HepG2 (cell line): ENCODE data around the gene ATE1. TPM values are rescaled to one million over a fixed set of nuclear protein-coding genes. Genes with fewer than 3 reads are reported as not detected.

Experiments used
- ATAC-seq: fragments of 200-7000 bp; cut with Tn5 transposase; 3 replicates; pipeline ENCODE4 v1.9.1; 2020; ENCODE audit warnings: mild to moderate bottlenecking, moderate library complexity
- BruUV-seq: library from RNA; stranded (reverse); fragments of 400-500 nt; replicated peaks from 2 replicates; lab custom pipeline; 2021; lab: Mats Ljungman, UMichigan
- CTCF ChIA-PET: fragments of 300-600 bp; formaldehyde crosslinking; extraction: SDS; loops from one replicate; lab custom pipeline; 2021; ENCODE audit warnings: low total read pairs, inconsistent platforms, low intra/inter-chr PET ratio; lab: Yijun Ruan, JAX
- POLR2A ChIA-PET: fragments of 350-600 bp; sonication (Branson Sonifier 250); formaldehyde crosslinking; loops from one replicate; lab custom pipeline; 2020; ENCODE audit warnings: antibody characterized with exemption, inconsistent platforms; lab: Yijun Ruan, JAX
- DNase-seq: peaks from one replicate; pipeline ENCODE4 v3.0.0-alpha.2; 2015; ENCODE audit warnings: low spot score
- FAIRE-seq: peaks from 3 replicates; lab custom pipeline; 2011; peaks lifted over from hg19 to GRCh38; lab: Jason Lieb, UNC
- H2AFZ ChIP-seq: one replicate; pipeline ENCODE4 v1.6.1; 2011; ENCODE audit warnings: low read length, inconsistent platforms
- H3K27ac ChIP-seq: fragments of 300-600 bp; 3 replicates; pipeline ENCODE4 v1.8.0; 2011; ENCODE audit warnings: mixed run types, mild to moderate bottlenecking, mixed read lengths, low read length, inconsistent platforms; ENCODE audit not compliant: insufficient read depth; ENCODE audit errors: extremely low read length
- H3K27me3 ChIP-seq, 2 experiments: fragments of 200-600 bp in 1 of 2; 2 replicates in 1 of 2; 3 replicates in 1 of 2; pipeline versions ENCODE4 v1.6.0 to v1.8.0; 2011; ENCODE audit warnings: low read length in 2 of 2, mild to moderate bottlenecking in 2 of 2, moderate library complexity in 2 of 2, inconsistent platforms in 1 of 2; ENCODE audit not compliant: insufficient read depth in 2 of 2, control insufficient read depth in 1 of 2
- H3K36me3 ChIP-seq, 2 experiments: fragments of 200-600 bp in 1 of 2; replicated peaks in 1 of 2; 2 replicates in 1 of 2; 3 replicates in 1 of 2; pipeline versions ENCODE4 v1.5.1 to v1.8.0; 2011; ENCODE audit warnings: low read length in 2 of 2, inconsistent platforms in 1 of 2; ENCODE audit not compliant: insufficient read depth in 2 of 2, control insufficient read depth in 1 of 2
- H3K4me1 ChIP-seq: 2 replicates; pipeline ENCODE4 v1.5.1; 2012; ENCODE audit warnings: low read length, inconsistent platforms; ENCODE audit not compliant: insufficient read depth
- H3K4me2 ChIP-seq: 2 replicates; pipeline ENCODE4 v1.6.0; 2011; ENCODE audit warnings: low read depth, low read length, inconsistent platforms
- H3K4me3 ChIP-seq, 3 experiments: fragments of 200-600 bp in 1 of 3; sonication (generic), shearing (Covaris generic) in 1 of 3; replicated peaks in 1 of 3; 2 replicates each; pipeline ENCODE4 v1.5.1; 2011 to 2016; ENCODE audit warnings: low read length in 3 of 3, inconsistent platforms in 2 of 3, low read depth in 2 of 3, mild to moderate bottlenecking in 2 of 3, control low read depth in 1 of 3, mixed read lengths in 1 of 3; ENCODE audit not compliant: insufficient read depth in 1 of 3
- H3K79me2 ChIP-seq: one replicate; pipeline ENCODE4 v1.6.1; 2011; ENCODE audit warnings: low read length, inconsistent platforms; ENCODE audit not compliant: insufficient read depth
- H3K9ac ChIP-seq: 2 replicates; pipeline ENCODE4 v1.6.0; 2011; ENCODE audit warnings: mild to moderate bottlenecking, low read depth, low read length, inconsistent platforms; ENCODE audit not compliant: insufficient read depth
- H3K9me3 ChIP-seq: 2 replicates; pipeline ENCODE4 v1.5.1; 2012; ENCODE audit warnings: mild to moderate bottlenecking, low read length
- H4K20me1 ChIP-seq: 2 replicates; pipeline ENCODE4 v1.6.0; 2011; ENCODE audit warnings: inconsistent platforms, mild to moderate bottlenecking, low read length, moderate library complexity; ENCODE audit not compliant: insufficient read depth
- AKAP8 ChIP-seq: sonication (generic); formaldehyde crosslinking; IDR thresholded peaks from 2 replicates; pipeline ENCODE4 v1.5.1; 2020; ENCODE audit warnings: mild to moderate bottlenecking, missing genetic modification reagents
- BRD4 ChIP-seq: sonication (generic); formaldehyde crosslinking; IDR thresholded peaks from 2 replicates; pipeline ENCODE4 v1.4.0; 2020; ENCODE audit warnings: missing genetic modification reagents
- CHD4 ChIP-seq: fragments of 200-600 bp; sonication (generic); IDR thresholded peaks from 2 replicates; pipeline ENCODE4 v1.7.0; 2017; ENCODE audit warnings: mild to moderate bottlenecking, low read length, borderline replicate concordance
- KAT7 ChIP-seq: IDR thresholded peaks from 2 replicates; pipeline ENCODE4 v1.6.1; 2018; ENCODE audit warnings: borderline replicate concordance, missing compliant biosample characterization
- KDM1A ChIP-seq: IDR thresholded peaks from 2 replicates; pipeline ENCODE4 v1.6.1; 2016; ENCODE audit warnings: missing compliant biosample characterization
- MEIS2 ChIP-seq: sonication (generic); formaldehyde crosslinking; IDR thresholded peaks from 2 replicates; pipeline ENCODE4 v1.9.0; 2021; ENCODE audit warnings: mild to moderate bottlenecking, missing genetic modification reagents
- NFKBIZ ChIP-seq: IDR thresholded peaks from 2 replicates; pipeline ENCODE4 v1.6.1; 2018; ENCODE audit warnings: missing genetic modification reagents, missing compliant biosample characterization
- PAWR ChIP-seq: sonication (generic); formaldehyde crosslinking; IDR thresholded peaks from 2 replicates; pipeline ENCODE4 v1.4.0; 2020; ENCODE audit warnings: missing genetic modification reagents, mild to moderate bottlenecking, borderline replicate concordance
- PITX1 ChIP-seq: sonication (generic); formaldehyde crosslinking; IDR thresholded peaks from 2 replicates; pipeline ENCODE4 v1.5.1; 2020; ENCODE audit warnings: mild to moderate bottlenecking, missing genetic modification reagents
- POLR2A ChIP-seq, 2 experiments: IDR thresholded peaks; 2 replicates each; pipeline ENCODE4 v1.6.1; 2011; ENCODE audit warnings: low read depth in 2 of 2, low read length in 2 of 2, mild to moderate bottlenecking in 1 of 2, moderate library complexity in 1 of 2; ENCODE audit not compliant: insufficient read depth in 1 of 2
- RBFOX2 ChIP-seq: fragments of 200-400 bp; formaldehyde crosslinking; IDR thresholded peaks from 2 replicates; pipeline ENCODE4 v1.6.1; 2017; ENCODE audit warnings: low read depth, mild to moderate bottlenecking, low read length
- RNF2 ChIP-seq: fragments of 450-650 bp; conservative IDR thresholded peaks from 2 replicates; pipeline ENCODE4 v1.6.1; 2016; ENCODE audit warnings: low read depth
- SAP130 ChIP-seq: IDR thresholded peaks from 2 replicates; pipeline ENCODE4 v1.6.1; 2016; ENCODE audit warnings: low read depth
- SKIL ChIP-seq: sonication (generic); formaldehyde crosslinking; IDR thresholded peaks from 2 replicates; pipeline ENCODE4 v1.8.0; 2022; ENCODE audit warnings: missing genetic modification reagents, mild to moderate bottlenecking, moderate library complexity, borderline replicate concordance
- SP2 ChIP-seq: sonication (generic); formaldehyde crosslinking; IDR thresholded peaks from 2 replicates; pipeline ENCODE4 v1.5.1; 2020; ENCODE audit warnings: mild to moderate bottlenecking, missing genetic modification reagents
- U2AF1 ChIP-seq: fragments of 200-400 bp; formaldehyde crosslinking; optimal IDR thresholded peaks from 2 replicates; pipeline ENCODE3; 2017; ENCODE audit warnings: mild to moderate bottlenecking, low read depth, low read length
- ZC3H13 ChIP-seq: sonication (generic); formaldehyde crosslinking; IDR thresholded peaks from 2 replicates; pipeline ENCODE4 v1.8.1; 2023; ENCODE audit warnings: mild to moderate bottlenecking, missing genetic modification reagents, moderate library complexity
- ZFX ChIP-seq: sonication (generic); formaldehyde crosslinking; IDR thresholded peaks from 2 replicates; pipeline ENCODE4 v1.4.0; 2020; ENCODE audit warnings: mild to moderate bottlenecking, low read depth, missing genetic modification reagents, moderate library complexity
- ZIK1 ChIP-seq: sonication (generic); formaldehyde crosslinking; IDR thresholded peaks from 2 replicates; pipeline ENCODE4 v1.5.0; 2020; ENCODE audit warnings: mild to moderate bottlenecking, low read depth, missing genetic modification reagents, borderline replicate concordance
- ZNF224 ChIP-seq: sonication (generic); formaldehyde crosslinking; IDR thresholded peaks from 2 replicates; pipeline ENCODE4 v1.5.0; 2020; ENCODE audit warnings: mild to moderate bottlenecking, missing genetic modification reagents
- ZNF629 ChIP-seq: sonication (generic); formaldehyde crosslinking; conservative IDR thresholded peaks from 2 replicates; pipeline ENCODE4 v1.5.0; 2020; ENCODE audit warnings: missing genetic modification reagents
- ZNF737 ChIP-seq: sonication (generic); formaldehyde crosslinking; IDR thresholded peaks from 2 replicates; pipeline ENCODE4 v1.5.0; 2020; ENCODE audit warnings: missing genetic modification reagents, mild to moderate bottlenecking, borderline replicate concordance
- ZNF777 ChIP-seq: sonication (generic); formaldehyde crosslinking; IDR thresholded peaks from 2 replicates; pipeline ENCODE4 v1.4.0; 2020; ENCODE audit warnings: missing genetic modification reagents
- ZNF790 ChIP-seq: sonication (generic); formaldehyde crosslinking; IDR thresholded peaks from 2 replicates; pipeline ENCODE4 v1.8.0; 2022; ENCODE audit warnings: missing genetic modification reagents, mild to moderate bottlenecking, borderline replicate concordance
- ZNF792 ChIP-seq: IDR thresholded peaks from 2 replicates; pipeline ENCODE4 v1.6.1; 2016
- WGBS: methylation state at CpG from one replicate; pipeline ENCODE4 v1.1.6; 2017; ENCODE audit warnings: low lambda C conversion rate; 5-methylcytosine and 5-hydroxymethylcytosine counted together
- in situ Hi-C: cut with HindIII; loops from 2 replicates; pipeline ENCODE4 v1.10.0; 2017; ENCODE audit warnings: low pct_unique_long_range_greater_than_20kb; ENCODE audit not compliant: extremely low pct_ligation_motif_present
- intact Hi-C: fragments of 100-400 bp; cut with micrococcal nuclease; formaldehyde crosslinking; loops from one replicate; pipeline ENCODE4 v1.10.0; 2022; ENCODE audit not compliant: unreplicated experiment
- polyA plus RNA-seq, 8 experiments: library from polyadenylated mRNA; depleted of rRNA in 3 of 8; stranded (reverse) in 7 of 8; unstranded in 1 of 8; fragments of >200 nt; fragmentation: Illumina TruSeq in 4 of 8; extraction: Trizol in 4 of 8; gene quantifications; 2 replicates each; pipeline versions ENCODE4 v1.2.1 to v1.2.3, GENCODE V29; 2011 to 2016; ENCODE audit warnings: low read depth in 4 of 8, missing spikeins in 1 of 8, mixed read lengths in 1 of 8; ENCODE audit not compliant: insufficient read depth in 1 of 8
- total RNA-seq, 5 experiments: library from RNA; depleted of rRNA; stranded (reverse); fragments of >200 nt; fragmentation: Illumina TruSeq; extraction: Trizol; gene quantifications; 2 replicates each; pipeline ENCODE4 v1.2.3, GENCODE V29; 2016; ENCODE audit warnings: low read depth in 1 of 5

The ATE1 gene
- total and polyA plus RNA-seq, 2 of the 13 experiments (the other 11 are each of a cell fraction or from before 2014, with no cell fraction given): 17.5 to 42.2 TPM

GRCh38 chr10:121929585-121930267 is 1.9 kb upstream of the ATE1 start (continued):
- 0 out of 2 replicates have a peak, but pooled peaks have one; percentile 41 for TF ChIP-seq SKIL (CRISPR knock-in tag)

- no peak for DNase-seq
- POLR2A ChIA-PET: interaction anchor here (0.7 to 2.7 kb wide), 12 partner anchors 7 to 185 kb away, joined by 3 to 21 read pairs (median 4); partner anchors contain the start of gene NSMCE4A
- 0% methylated on average over 6 of the region's 20 CpGs for WGBS
- in situ Hi-C loops: no loop called here
- intact Hi-C loops: loop anchor here (5.0 kb wide), 2 partner anchors 124 to 184 kb away; no protein-coding TSS in a partner anchor
- Histone ChIP-seq H3K4me1 (peaks cover 54% of the 10 kb centered on the region), H3K79me2 (peaks cover 42% of the 10 kb centered on the region), H3K4me3 (peak overlapping the region; percentile 91 to 98 (median 98)), H3K9me3 (no peaks in the 10 kb centered on the region), H3K27ac (peak overlapping the region; percentile 95), H2AFZ (no peak overlapping the region), H4K20me1 (no peaks in the 10 kb centered on the region), H3K36me3 (no peaks in the 10 kb centered on the region), H3K9ac (peak overlapping the region; percentile 97), H3K27me3 (no peaks in the 10 kb centered on the region; a peak in 1 of 5 replicates), H3K4me2 (peak overlapping the region; percentile 74)
- BruUV-seq: TSS peak; percentile 85
- CTCF ChIA-PET: no interaction called here
- ATAC-seq: peak; percentile 8
- FAIRE-seq: no peak
- TF ChIP-seq ZNF629 (peak; percentile 99), POLR2A (IDR thresholded peaks at IDR 0.05; ENCODE audit: insufficient read depth in 1 of 2, low read depth in 2 of 2, low read length in 2 of 2) (peak in 1 of 2 experiments; percentile 16; a peak in 1 of 4 replicates), PITX1 (CRISPR knock-in tag) (no peak), ZNF792 (no peak), CHD4 (peak; percentile 94), MEIS2 (no peak), SP2 (no peak), AKAP8 (0 out of 2 replicates have a peak, but pooled peaks have one; percentile 14), ZC3H13 (CRISPR knock-in tag) (no peak), RNF2 (no peak), ZIK1 (CRISPR knock-in tag) (no peak), NFKBIZ (no peak), PAWR (CRISPR knock-in tag) (no peak), SAP130 (CRISPR knock-in tag) (no peak), KAT7 (CRISPR knock-in tag) (no peak), ZNF737 (CRISPR knock-in tag) (no peak), ZNF224 (0 out of 2 replicates have a peak, but pooled peaks have one; percentile 47), RBFOX2 (peak; percentile 65; the same call in 1 of the 2 replicates), KDM1A (CRISPR knock-in tag) (peak; percentile 45; the same call in 1 of the 2 replicates), BRD4 (CRISPR knock-in tag) (no peak), ZFX (CRISPR knock-in tag) (no peak), U2AF1 (no peak), ZNF777 (CRISPR knock-in tag) (no peak), ZNF790 (CRISPR knock-in tag) (no peak)
Measured at GRCh38 chr10:121928528-121928884, 675 bp upstream of the ATE1 start.
